MCF 10A (cell line): ENCODE data around the gene SUN2. TPM values are rescaled to one million over a fixed set of nuclear protein-coding genes. Genes with fewer than 3 reads are reported as not detected.
A peak's percentile ranks its signal among the peaks of the same experiment; 100 is the strongest.

Experiments
- BruUV-seq: library from RNA; stranded (reverse); fragments of 400-500 nt; replicated peaks from 2 replicates; lab custom pipeline; 2021; lab: Mats Ljungman, UMichigan
- CTCF ChIA-PET: fragments of 300-600 bp; sonication (Branson Sonifier 250); formaldehyde crosslinking; extraction: SDS; loops from one replicate; lab custom pipeline; 2021; ENCODE audit warnings: antibody characterized with exemption, inconsistent platforms; lab: Yijun Ruan, JAX
- POLR2A ChIA-PET: fragments of 300-600, 350-650 bp; sonication (Branson Sonifier 250); formaldehyde crosslinking; extraction: SDS; loops from one replicate; lab custom pipeline; 2020; ENCODE audit warnings: antibody characterized with exemption, inconsistent platforms; lab: Yijun Ruan, JAX
- DNase-seq: peaks from one replicate; pipeline ENCODE4 v3.0.0-alpha.2; 2018; ENCODE audit not compliant: unreplicated experiment
- H3K27ac Mint-ChIP-seq: one replicate; pipeline ENCODE4 v1.8.0; 2022; ENCODE audit warnings: mild to moderate bottlenecking, low read depth, mixed read lengths; ENCODE audit not compliant: unreplicated experiment
- H3K27me3 Mint-ChIP-seq: one replicate; pipeline ENCODE4 v1.8.0; 2022; ENCODE audit warnings: mixed read lengths; ENCODE audit not compliant: insufficient read depth, unreplicated experiment
- H3K36me3 Mint-ChIP-seq: one replicate; pipeline ENCODE4 v1.8.0; 2022; ENCODE audit warnings: mild to moderate bottlenecking, moderate library complexity, mixed read lengths; ENCODE audit not compliant: insufficient read depth, unreplicated experiment
- H3K4me1 Mint-ChIP-seq: one replicate; pipeline ENCODE4 v1.8.0; 2022; ENCODE audit warnings: mixed read lengths; ENCODE audit not compliant: insufficient read depth, unreplicated experiment
- H3K4me3 Mint-ChIP-seq: one replicate; pipeline ENCODE4 v1.8.0; 2022; ENCODE audit warnings: mild to moderate bottlenecking, moderate library complexity, mixed read lengths; ENCODE audit not compliant: unreplicated experiment
- H3K9me3 Mint-ChIP-seq: one replicate; pipeline ENCODE4 v1.8.0; 2022; ENCODE audit warnings: mixed read lengths; ENCODE audit not compliant: unreplicated experiment
- CTCF ChIP-seq: fragments of 200-600 bp; IDR thresholded peaks from one replicate; pipeline ENCODE4 v1.8.0; 2022; ENCODE audit warnings: antibody characterized with exemption, mild to moderate bottlenecking; ENCODE audit not compliant: unreplicated experiment
- intact Hi-C: fragments of 100-400 bp; cut with micrococcal nuclease; formaldehyde crosslinking; loops from 2 replicates; pipeline ENCODE4 v1.14.1; 2022
- total RNA-seq: library from RNA; stranded (reverse); gene quantifications from 2 replicates; pipeline ENCODE4 v1.2.3, GENCODE V29; 2022

Gene SUN2
- total RNA-seq, 1 experiment from 2014 or later, result 66.8 TPM

GRCh38 chr22:38753948-38754750 lies 1.6 kb downstream of the SUN2 start:
- POLR2A ChIA-PET, result interaction anchor here (0.5 to 3.7 kb wide), 9 partner anchors 11 to 398 kb away, joined by 3 to 29 read pairs (median 6); partner anchors contain the start of genes CBX7, GTPBP1 and TOMM22
- Mint-ChIP-seq H3K27ac (peak overlapping the region; percentile 82), H3K27me3 (no peaks in the 10 kb centered on the region), H3K4me3 (peak overlapping the region; percentile 81), H3K36me3 (peaks cover 39% of the 10 kb centered on the region), H3K9me3 (no peaks in the 10 kb centered on the region), H3K4me1 (peaks cover 19% of the 10 kb centered on the region)
- CTCF ChIA-PET, result interaction anchor here (0.7 to 2.1 kb wide), 3 partner anchors 13 to 31 kb away, joined by 3 to 10 read pairs (median 5); no protein-coding TSS in a partner anchor
- no peak for TF ChIP-seq CTCF
- intact Hi-C loops, result no loop called here
- BruUV-seq, result TSS peak; percentile 36
- peak; percentile 51 for DNase-seq

- no peak for DNase-seq
- ChIA-PET POLR2A (interaction anchor here (0.6 kb wide), 1 partner anchor 11 kb away, joined by 3 read pairs; no protein-coding TSS in a partner anchor), CTCF (interaction anchor here (1.3 kb wide), 1 partner anchor 19 kb away, joined by 3 read pairs; no protein-coding TSS in a partner anchor)
- no TSS peak for BruUV-seq
- H3K27ac Mint-ChIP-seq, result no peak overlapping the region
- H3K9me3 Mint-ChIP-seq, result no peaks in the 10 kb centered on the region
- H3K36me3 Mint-ChIP-seq, result peaks cover 61% of the 10 kb centered on the region
- H3K4me3 Mint-ChIP-seq, result no peak overlapping the region
- intact Hi-C loops, result no loop called here
- TF ChIP-seq CTCF, result no peak
- no peaks in the 10 kb centered on the region for H3K27me3 Mint-ChIP-seq
- H3K4me1 Mint-ChIP-seq, result peaks cover 19% of the 10 kb centered on the region
Observed at GRCh38 chr22:38751422-38752346, 4.1 kb downstream of the SUN2 start.

- Mint-ChIP-seq H3K4me1 (peaks cover 19% of the 10 kb centered on the region), H3K4me3 (no peak overlapping the region), H3K36me3 (peaks cover 64% of the 10 kb centered on the region), H3K27ac (no peak overlapping the region), H3K27me3 (no peaks in the 10 kb centered on the region), H3K9me3 (no peaks in the 10 kb centered on the region)
- ChIA-PET CTCF (no interaction called here), POLR2A (interaction anchor here (0.6 kb wide), 1 partner anchor 12 kb away, joined by 3 read pairs; no protein-coding TSS in a partner anchor)
- BruUV-seq, result no TSS peak
- DNase-seq, result no peak
- intact Hi-C loops, result no loop called here
- TF ChIP-seq CTCF, result no peak
Observed at GRCh38 chr22:38751066-38751421, 4.8 kb downstream of the SUN2 start.
